Measurements from ENCODE around the gene CCDC192.

GRCh38 chr5:127963233-127963632 is 260.0 kb downstream of the CCDC192 start:
- no peak for TF ChIP-seq ESRRG (CRISPR knock-in tag; IDR thresholded peaks at IDR 0.05)
- TF ChIP-seq PATZ1 (CRISPR knock-in tag; IDR thresholded peaks at IDR 0.05; ENCODE audit: borderline replicate concordance): no peak
- TF ChIP-seq ZFP3 (CRISPR knock-in tag; IDR thresholded peaks at IDR 0.05): no peak
- no peak for TF ChIP-seq RARB (CRISPR knock-in tag; IDR thresholded peaks at IDR 0.05)
- no peak for TF ChIP-seq POU6F1 (CRISPR knock-in tag; IDR thresholded peaks at IDR 0.05; ENCODE audit: borderline replicate concordance, low read depth)
- no peak for TF ChIP-seq OSR1 (CRISPR knock-in tag; IDR thresholded peaks at IDR 0.05)
- TF ChIP-seq ZNF565 (CRISPR knock-in tag; conservative IDR thresholded peaks at IDR 0.05; ENCODE audit: low read depth): no peak
- no peak for TF ChIP-seq ZNF70 (CRISPR knock-in tag; IDR thresholded peaks at IDR 0.05)
- no peak for TF ChIP-seq CREB5 (CRISPR knock-in tag; IDR thresholded peaks at IDR 0.05; ENCODE audit: low read depth)
- TF ChIP-seq TOX (CRISPR knock-in tag; IDR thresholded peaks at IDR 0.05; ENCODE audit: borderline replicate concordance): no peak
- TF ChIP-seq CSRNP3 (CRISPR knock-in tag; IDR thresholded peaks at IDR 0.05): no peak

All from SK-N-SH treated with all-trans-retinoic acid at 6 μM for 48 hours (cell line).